ENCODE results near the gene SLC22A1.
A peak's percentile ranks its signal among the peaks of the same experiment; 100 is the strongest.
"Not testable (repeated sequence)": the region's sequence is repeated elsewhere in the genome, so short reads cannot be mapped to it uniquely, and the experiment has no call there.

SLC22A1 gene

GRCh38 chr6:160085713-160086505 is 35.7 kb upstream of the SLC22A1 start:
- TF ChIP-seq CTCF (conservative IDR thresholded peaks at IDR 0.05; ENCODE audit: low read depth) = no peak
- ChIA-PET CTCF (no interaction called here), POLR2A (ENCODE audit: low non-redundant PET) (no interaction called here)
- DNase-seq (ENCODE audit: low spot score) = no peak
- no peak overlapping the region for H3K27ac ChIP-seq

- DNase-seq (ENCODE audit: low spot score) = no peak
- ChIA-PET CTCF (no interaction called here), POLR2A (ENCODE audit: low non-redundant PET) (no interaction called here)
- TF ChIP-seq CTCF (conservative IDR thresholded peaks at IDR 0.05; ENCODE audit: low read depth) = no peak
- H3K27ac ChIP-seq = peak overlapping the region; percentile 17; the same call in 1 of the 2 replicates
Observed at GRCh38 chr6:160086754-160087153, 34.9 kb upstream of the SLC22A1 start.

- TF ChIP-seq CTCF (conservative IDR thresholded peaks at IDR 0.05; ENCODE audit: low read depth) = peak; percentile 79
- ChIA-PET POLR2A (ENCODE audit: low non-redundant PET) (no interaction called here), CTCF (interaction anchor here (0.6 to 1.5 kb wide), 7 partner anchors 11 to 446 kb away, joined by 3 to 8 read pairs (median 4); no protein-coding TSS in a partner anchor)
Observed at GRCh38 chr6:160088069-160088783, 33.4 kb upstream of the SLC22A1 start.

GRCh38 chr6:160088784-160089533 is 32.7 kb upstream of the SLC22A1 start:
- CTCF ChIA-PET = interaction anchor here (0.6 to 1.5 kb wide), 6 partner anchors 11 to 445 kb away, joined by 3 to 8 read pairs (median 4); no protein-coding TSS in a partner anchor
- TF ChIP-seq CTCF (conservative IDR thresholded peaks at IDR 0.05; ENCODE audit: low read depth) = peak; percentile 29; the same call in 1 of the 2 replicates
- DNase-seq (ENCODE audit: low spot score) = no peak
- H3K27ac ChIP-seq = peak overlapping the region; percentile 30; the same call in 1 of the 2 replicates
- POLR2A ChIA-PET (ENCODE audit: low non-redundant PET) = no interaction called here

More at GRCh38 chr6:160088069-160088783, 33.4 kb upstream of the SLC22A1 start:
- peak; percentile 80 for DNase-seq (ENCODE audit: low spot score)
- H3K27ac ChIP-seq = peak overlapping the region; percentile 30

GRCh38 chr6:160089534-160089897 is 32.1 kb upstream of the SLC22A1 start:
- no peak for DNase-seq (ENCODE audit: low spot score)
- H3K27ac ChIP-seq = no peak overlapping the region
- POLR2A ChIA-PET (ENCODE audit: low non-redundant PET) = no interaction called here
- TF ChIP-seq CTCF (conservative IDR thresholded peaks at IDR 0.05; ENCODE audit: low read depth) = no peak
- CTCF ChIA-PET = no interaction called here

- CTCF ChIA-PET = interaction anchor here (0.6 to 0.7 kb wide), 2 partner anchors 409 to 577 kb away, joined by 3 read pairs; no protein-coding TSS in a partner anchor
Observed at GRCh38 chr6:160090442-160091239, 31.0 kb upstream of the SLC22A1 start.

GRCh38 chr6:160092176-160092575 is 29.4 kb upstream of the SLC22A1 start:
- H3K27ac ChIP-seq; DNase-seq (ENCODE audit: low spot score); POLR2A ChIA-PET (ENCODE audit: low non-redundant PET): not testable (repeated sequence)
- CTCF ChIA-PET = interaction anchor here (0.7 kb wide), 1 partner anchor 62 kb away, joined by 4 read pairs; no protein-coding TSS in a partner anchor

More at GRCh38 chr6:160090442-160091239, 31.0 kb upstream of the SLC22A1 start:
- POLR2A ChIA-PET (ENCODE audit: low non-redundant PET); H3K27ac ChIP-seq; DNase-seq (ENCODE audit: low spot score): not testable (repeated sequence)

Measured in RWPE1 (cell line).